HCT116 (cell line): ENCODE results near the gene LCE3B. TPM values are rescaled to one million over a fixed set of nuclear protein-coding genes. Genes with fewer than 3 reads are reported as not detected.

Source experiments
- ATAC-seq: fragments of 200-7000 bp; cut with Tn5 transposase; 2 replicates; pipeline ENCODE4 v1.9.1; 2020; ENCODE audit warnings: mild to moderate bottlenecking, moderate library complexity
- BruUV-seq: library from RNA; stranded (reverse); fragments of 400-500 nt; replicated peaks from 2 replicates; lab custom pipeline; 2021; lab: Mats Ljungman, UMichigan
- CTCF ChIA-PET: fragments of 300-600 bp; sonication (Branson Sonifier 250); formaldehyde crosslinking; loops from one replicate; lab custom pipeline; 2021; ENCODE audit warnings: antibody characterized with exemption; lab: Charles Lee
- POLR2A ChIA-PET: fragments of 300-600, 350-600 bp; sonication (Branson Sonifier 250); formaldehyde crosslinking; loops from one replicate; lab custom pipeline; 2021; ENCODE audit warnings: antibody characterized with exemption; lab: Charles Lee
- RAD21 ChIA-PET, 2 experiments: fragments of 300-600 bp; sonication (Branson Sonifier 250); formaldehyde crosslinking; loops; one replicate each; lab custom pipeline; 2023; ENCODE audit warnings: low total read pairs in 2 of 2; ENCODE audit not compliant: uncharacterized antibody in 2 of 2, unreplicated experiment in 2 of 2, low non-redundant PET in 1 of 2; lab: Charles Lee
- DNase-seq: peaks from one replicate; pipeline ENCODE4 v3.0.0-alpha.2; 2010; ENCODE audit warnings: low read depth, low spot score
- H2AFZ ChIP-seq: fragments of 200-600 bp; shearing (Covaris generic), sonication (generic); 2 replicates; pipeline ENCODE4 v1.6.1; 2017; ENCODE audit warnings: low read depth, mixed run types, mixed read lengths, antibody characterized with exemption, low read length; ENCODE audit not compliant: poor library complexity, severe bottlenecking
- H3K27ac ChIP-seq: 2 replicates; pipeline ENCODE4 v1.5.1; 2012; ENCODE audit warnings: low read depth, low read length
- H3K27me3 ChIP-seq: fragments of 200-600 bp; sonication (generic); 2 replicates; pipeline ENCODE4 v1.6.1; 2016; ENCODE audit warnings: mixed run types, low read length, mixed read lengths; ENCODE audit not compliant: insufficient read depth
- H3K36me3 ChIP-seq, 2 experiments: fragments of 200-500 bp in 1 of 2; fragments of 200-600 bp in 1 of 2; sonication (Bioruptor generic) in 1 of 2; sonication (generic) in 1 of 2; 2 replicates each; pipeline versions ENCODE4 v1.5.1 to v1.6.1; 2014 to 2016; ENCODE audit warnings: low read length in 2 of 2, inconsistent platforms in 1 of 2, mixed read lengths in 1 of 2, mixed run types in 1 of 2; ENCODE audit not compliant: insufficient read depth in 2 of 2, control insufficient read depth in 1 of 2
- H3K4me1 ChIP-seq, 2 experiments: fragments of 200-600 bp in 1 of 2; sonication (generic) in 1 of 2; 2 replicates each; pipeline versions ENCODE4 v1.5.1 to v1.6.1; 2012 to 2017; ENCODE audit warnings: low read length in 2 of 2, inconsistent platforms in 1 of 2, mild to moderate bottlenecking in 1 of 2, mixed read lengths in 1 of 2, mixed run types in 1 of 2, moderate library complexity in 1 of 2; ENCODE audit not compliant: insufficient read depth in 2 of 2, control insufficient read depth in 1 of 2
- H3K4me2 ChIP-seq: fragments of 200-600 bp; sonication (generic); 2 replicates; pipeline ENCODE4 v1.6.1; 2017; ENCODE audit warnings: mixed run types, low read length, mixed read lengths
- H3K4me3 ChIP-seq, 2 experiments: fragments of 200-600 bp in 1 of 2; sonication (generic) in 1 of 2; replicated peaks in 1 of 2; 2 replicates each; pipeline ENCODE4 v1.5.1; 2011 to 2016; ENCODE audit warnings: low read length in 2 of 2, control low read depth in 1 of 2, low read depth in 1 of 2, mild to moderate bottlenecking in 1 of 2, mixed read lengths in 1 of 2, mixed run types in 1 of 2
- H3K79me2 ChIP-seq: fragments of 200-600 bp; sonication (generic); 2 replicates; pipeline ENCODE4 v1.6.1; 2017; ENCODE audit warnings: mild to moderate bottlenecking, mixed run types, low read length, moderate library complexity, mixed read lengths; ENCODE audit not compliant: insufficient read depth
- H3K9ac ChIP-seq: fragments of 200-600 bp; sonication (generic); 2 replicates; pipeline ENCODE4 v1.6.1; 2016; ENCODE audit warnings: low read length, mixed read lengths
- H3K9me2 ChIP-seq: fragments of 200-600 bp; sonication (generic), shearing (Covaris generic); 2 replicates; pipeline ENCODE4 v1.6.1; 2017; ENCODE audit warnings: mixed run types, mild to moderate bottlenecking, moderate library complexity; ENCODE audit not compliant: insufficient read depth
- H3K9me3 ChIP-seq, 2 experiments: fragments of 200-500 bp in 1 of 2; fragments of 200-600 bp in 1 of 2; sonication (Bioruptor generic) in 1 of 2; sonication (generic) in 1 of 2; 2 replicates each; pipeline ENCODE4 v1.6.1; 2014 to 2017; ENCODE audit warnings: low read length in 2 of 2, mixed read lengths in 2 of 2, inconsistent platforms in 1 of 2, low read depth in 1 of 2, mild to moderate bottlenecking in 1 of 2, mixed run types in 1 of 2, moderate library complexity in 1 of 2; ENCODE audit not compliant: control insufficient read depth in 1 of 2, insufficient read depth in 1 of 2
- H4K20me1 ChIP-seq: fragments of 200-600 bp; sonication (generic), shearing (Covaris generic); 2 replicates; pipeline ENCODE4 v1.6.1; 2017; ENCODE audit warnings: mixed run types, mild to moderate bottlenecking, moderate library complexity; ENCODE audit not compliant: insufficient read depth
- EGR1 ChIP-seq: IDR thresholded peaks from 2 replicates; pipeline ENCODE4 v1.6.1; 2012; ENCODE audit warnings: low read depth
- ELF1 ChIP-seq: IDR thresholded peaks from 2 replicates; pipeline ENCODE4 v1.6.1; 2012; ENCODE audit warnings: low read depth, borderline replicate concordance
- EZH2 ChIP-seq: fragments of 200-600 bp; sonication (generic); IDR thresholded peaks from 2 replicates; pipeline ENCODE4 v1.6.1; 2017; ENCODE audit warnings: antibody characterized with exemption, mixed run types
- EZH2phosphoT487 ChIP-seq: fragments of 200-600 bp; IDR thresholded peaks from 2 replicates; pipeline ENCODE4 v1.6.1; 2018; ENCODE audit warnings: antibody characterized with exemption, borderline replicate concordance
- FOSL1 ChIP-seq: IDR thresholded peaks from 2 replicates; pipeline ENCODE4 v1.6.1; 2012; ENCODE audit warnings: low read depth
- JUND ChIP-seq: IDR thresholded peaks from 2 replicates; pipeline ENCODE4 v1.6.1; 2012
- POLR2A ChIP-seq: IDR thresholded peaks from 2 replicates; pipeline ENCODE4 v1.7.0; 2011; ENCODE audit warnings: borderline replicate concordance; ENCODE audit not compliant: insufficient read depth, insufficient read length; ENCODE audit errors: extremely low read depth
- RAD21 ChIP-seq: IDR thresholded peaks from 2 replicates; pipeline ENCODE4 v1.6.1; 2012; ENCODE audit warnings: low read depth, mild to moderate bottlenecking
- SP1 ChIP-seq: IDR thresholded peaks from 2 replicates; pipeline ENCODE4 v1.6.1; 2012; ENCODE audit warnings: low read depth
- SRF ChIP-seq: IDR thresholded peaks from 2 replicates; pipeline ENCODE4 v1.6.1; 2012; ENCODE audit warnings: low read depth
- YY1 ChIP-seq: IDR thresholded peaks from 2 replicates; pipeline ENCODE4 v1.6.1; 2011; ENCODE audit warnings: low read length, low read depth, moderate library complexity, mild to moderate bottlenecking; ENCODE audit not compliant: insufficient replicate concordance; ENCODE audit errors: extremely low read depth
- ZFX ChIP-seq: fragments of 450-650 bp; IDR thresholded peaks from 2 replicates; pipeline ENCODE4 v1.6.1; 2017
- intact Hi-C: fragments of 100-400 bp; cut with micrococcal nuclease; formaldehyde crosslinking; loops from 2 replicates; pipeline ENCODE4 v1.10.0; 2022
- total RNA-seq: library from RNA; stranded (reverse); gene quantifications from one replicate; pipeline ENCODE4 v1.2.1, GENCODE V29; 2021; ENCODE audit not compliant: unreplicated experiment
- TF ChIP-seq, protein P1 (sequence below): IDR thresholded peaks from 2 replicates; pipeline ENCODE4 v1.6.1; 2012
- TF ChIP-seq, protein P2 (sequence below): IDR thresholded peaks from 2 replicates; pipeline ENCODE4 v1.6.1; 2012; ENCODE audit warnings: low read depth
- TF ChIP-seq, protein P3 (sequence below): IDR thresholded peaks from 2 replicates; pipeline ENCODE4 v1.6.1; 2011; ENCODE audit warnings: mild to moderate bottlenecking, low read length, moderate library complexity; ENCODE audit not compliant: insufficient replicate concordance; ENCODE audit errors: extremely low read depth

Gene LCE3B
- total RNA-seq, 1 experiment from 2014 or later: not detected

DNA sequence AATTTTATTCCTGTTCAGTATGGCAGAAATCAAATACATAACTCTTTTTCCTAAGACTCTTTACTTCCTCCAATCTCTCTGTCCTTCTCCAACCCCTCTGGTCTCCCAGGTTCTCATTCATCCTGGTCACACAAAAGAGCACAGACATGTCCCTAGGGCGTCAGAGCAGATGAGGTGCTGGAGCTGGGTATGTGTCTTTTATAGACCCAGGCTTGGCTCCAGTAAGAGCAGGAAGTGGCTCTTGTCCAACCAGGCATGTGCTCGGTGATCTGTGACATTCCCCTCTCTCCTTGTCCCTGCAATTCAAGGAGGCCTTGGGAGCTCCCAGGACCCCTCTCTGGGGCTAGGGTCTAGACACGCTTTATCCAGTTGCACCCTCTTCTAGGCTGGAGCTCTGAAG is 31.5 kb downstream of the LCE3B start (continued):
- TF ChIP-seq, protein P1, sequence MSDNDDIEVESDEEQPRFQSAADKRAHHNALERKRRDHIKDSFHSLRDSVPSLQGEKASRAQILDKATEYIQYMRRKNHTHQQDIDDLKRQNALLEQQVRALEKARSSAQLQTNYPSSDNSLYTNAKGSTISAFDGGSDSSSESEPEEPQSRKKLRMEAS: no peak
- TF ChIP-seq POLR2A (no peak), YY1 (no peak), EZH2phosphoT487 (no peak), RAD21 (no peak), JUND (no peak)
- TF ChIP-seq, all 23 proteins: peak for 0

DNA sequence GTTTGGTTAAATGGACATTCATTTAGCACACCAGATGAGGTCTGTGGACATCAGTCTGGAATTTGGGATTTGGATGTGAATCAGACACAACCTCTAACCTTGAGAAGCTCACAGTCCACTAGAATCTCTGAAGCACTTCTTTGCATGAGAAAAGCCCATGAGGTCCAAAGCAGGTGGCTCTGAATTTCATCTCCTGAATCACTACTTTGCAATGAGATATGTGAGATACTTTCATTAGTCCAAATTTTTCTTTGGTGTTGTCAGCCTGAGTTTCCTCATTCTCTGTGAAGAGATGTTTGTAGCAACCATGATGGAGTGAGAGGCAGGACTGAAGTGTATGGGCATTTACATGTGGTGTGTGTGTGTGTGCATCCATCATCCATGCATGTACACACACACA is 33.0 kb downstream of the LCE3B start:
- Histone ChIP-seq H3K79me2 (no peaks in the 10 kb centered on the region), H3K4me3 (no peak overlapping the region), H3K9me2 (no peaks in the 10 kb centered on the region), H3K9me3 (no peaks in the 10 kb centered on the region), H4K20me1 (no peaks in the 10 kb centered on the region), H2AFZ (no peak overlapping the region), H3K9ac (no peak overlapping the region), H3K36me3 (no peaks in the 10 kb centered on the region), H3K4me1 (no peaks in the 10 kb centered on the region), H3K27ac (no peak overlapping the region), H3K4me2 (no peak overlapping the region), H3K27me3 (peaks cover 46% of the 10 kb centered on the region)
- no TSS peak for BruUV-seq
- DNase-seq: no peak
- RAD21 ChIA-PET: no interaction called here
- POLR2A ChIA-PET: no interaction called here
- CTCF ChIA-PET: no interaction called here
- ATAC-seq: no peak
- intact Hi-C loops: no loop called here
- TF ChIP-seq FOSL1: no peak
- no peak for TF ChIP-seq YY1
- TF ChIP-seq POLR2A: no peak
- TF ChIP-seq, protein P1: no peak
- no peak for TF ChIP-seq EZH2
- no peak for TF ChIP-seq SRF
- no peak for TF ChIP-seq SP1
- TF ChIP-seq, protein P2, sequence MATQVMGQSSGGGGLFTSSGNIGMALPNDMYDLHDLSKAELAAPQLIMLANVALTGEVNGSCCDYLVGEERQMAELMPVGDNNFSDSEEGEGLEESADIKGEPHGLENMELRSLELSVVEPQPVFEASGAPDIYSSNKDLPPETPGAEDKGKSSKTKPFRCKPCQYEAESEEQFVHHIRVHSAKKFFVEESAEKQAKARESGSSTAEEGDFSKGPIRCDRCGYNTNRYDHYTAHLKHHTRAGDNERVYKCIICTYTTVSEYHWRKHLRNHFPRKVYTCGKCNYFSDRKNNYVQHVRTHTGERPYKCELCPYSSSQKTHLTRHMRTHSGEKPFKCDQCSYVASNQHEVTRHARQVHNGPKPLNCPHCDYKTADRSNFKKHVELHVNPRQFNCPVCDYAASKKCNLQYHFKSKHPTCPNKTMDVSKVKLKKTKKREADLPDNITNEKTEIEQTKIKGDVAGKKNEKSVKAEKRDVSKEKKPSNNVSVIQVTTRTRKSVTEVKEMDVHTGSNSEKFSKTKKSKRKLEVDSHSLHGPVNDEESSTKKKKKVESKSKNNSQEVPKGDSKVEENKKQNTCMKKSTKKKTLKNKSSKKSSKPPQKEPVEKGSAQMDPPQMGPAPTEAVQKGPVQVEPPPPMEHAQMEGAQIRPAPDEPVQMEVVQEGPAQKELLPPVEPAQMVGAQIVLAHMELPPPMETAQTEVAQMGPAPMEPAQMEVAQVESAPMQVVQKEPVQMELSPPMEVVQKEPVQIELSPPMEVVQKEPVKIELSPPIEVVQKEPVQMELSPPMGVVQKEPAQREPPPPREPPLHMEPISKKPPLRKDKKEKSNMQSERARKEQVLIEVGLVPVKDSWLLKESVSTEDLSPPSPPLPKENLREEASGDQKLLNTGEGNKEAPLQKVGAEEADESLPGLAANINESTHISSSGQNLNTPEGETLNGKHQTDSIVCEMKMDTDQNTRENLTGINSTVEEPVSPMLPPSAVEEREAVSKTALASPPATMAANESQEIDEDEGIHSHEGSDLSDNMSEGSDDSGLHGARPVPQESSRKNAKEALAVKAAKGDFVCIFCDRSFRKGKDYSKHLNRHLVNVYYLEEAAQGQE: no peak
- TF ChIP-seq, protein P3, sequence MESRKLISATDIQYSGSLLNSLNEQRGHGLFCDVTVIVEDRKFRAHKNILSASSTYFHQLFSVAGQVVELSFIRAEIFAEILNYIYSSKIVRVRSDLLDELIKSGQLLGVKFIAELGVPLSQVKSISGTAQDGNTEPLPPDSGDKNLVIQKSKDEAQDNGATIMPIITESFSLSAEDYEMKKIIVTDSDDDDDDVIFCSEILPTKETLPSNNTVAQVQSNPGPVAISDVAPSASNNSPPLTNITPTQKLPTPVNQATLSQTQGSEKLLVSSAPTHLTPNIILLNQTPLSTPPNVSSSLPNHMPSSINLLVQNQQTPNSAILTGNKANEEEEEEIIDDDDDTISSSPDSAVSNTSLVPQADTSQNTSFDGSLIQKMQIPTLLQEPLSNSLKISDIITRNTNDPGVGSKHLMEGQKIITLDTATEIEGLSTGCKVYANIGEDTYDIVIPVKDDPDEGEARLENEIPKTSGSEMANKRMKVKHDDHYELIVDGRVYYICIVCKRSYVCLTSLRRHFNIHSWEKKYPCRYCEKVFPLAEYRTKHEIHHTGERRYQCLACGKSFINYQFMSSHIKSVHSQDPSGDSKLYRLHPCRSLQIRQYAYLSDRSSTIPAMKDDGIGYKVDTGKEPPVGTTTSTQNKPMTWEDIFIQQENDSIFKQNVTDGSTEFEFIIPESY: no peak
- TF ChIP-seq ELF1: no peak
- TF ChIP-seq ZFX: no peak
- no peak for TF ChIP-seq EGR1
- no peak for TF ChIP-seq RAD21
